BJ (cell line): Measurements from ENCODE around the gene TTC21A. TPM values are rescaled to one million over a fixed set of nuclear protein-coding genes. Genes with fewer than 3 reads are reported as not detected.
"Not testable (repeated sequence)": the region's sequence is repeated elsewhere in the genome, so short reads cannot be mapped to it uniquely, and the experiment has no call there.

Experiments
- CTCF ChIA-PET: fragments of 350-600 bp; formaldehyde crosslinking; extraction: SDS; loops from one replicate; lab custom pipeline; 2021; ENCODE audit warnings: antibody characterized with exemption, inconsistent platforms; lab: Yijun Ruan, JAX
- POLR2A ChIA-PET: fragments of 300-600 bp; sonication (Branson Sonifier 250); formaldehyde crosslinking; extraction: SDS; loops from one replicate; lab custom pipeline; 2021; ENCODE audit warnings: antibody characterized with exemption; lab: Charles Lee
- DNase-seq: peaks from one replicate; pipeline ENCODE4 v3.0.0-alpha.2; 2011; ENCODE audit warnings: low read depth
- H3K27me3 ChIP-seq: 2 replicates; pipeline ENCODE4 v1.6.0; 2011; ENCODE audit warnings: low read length; ENCODE audit not compliant: control insufficient read depth, insufficient read depth
- H3K36me3 ChIP-seq: 2 replicates; pipeline ENCODE4 v1.5.1; 2011; ENCODE audit warnings: low read length; ENCODE audit not compliant: control insufficient read depth, insufficient read depth
- H3K4me3 ChIP-seq: 2 replicates; pipeline ENCODE4 v1.5.1; 2011; ENCODE audit warnings: low read depth, mild to moderate bottlenecking, control low read depth, low read length
- CTCF ChIP-seq: IDR thresholded peaks from 2 replicates; pipeline ENCODE4 v1.5.1; 2011; ENCODE audit warnings: low read depth, mild to moderate bottlenecking, control low read depth, inconsistent platforms, low read length, moderate library complexity; ENCODE audit not compliant: insufficient read depth
- polyA plus RNA-seq: library from polyadenylated mRNA; depleted of rRNA; stranded (reverse); fragments of >200 nt; gene quantifications from 2 replicates; pipeline ENCODE4 v1.2.3, GENCODE V29; 2011

The TTC21A gene
- polyA plus RNA-seq, 1 experiment: 2.3 TPM

- TF ChIP-seq CTCF: no peak
- Histone ChIP-seq H3K36me3 (no peaks in the 10 kb centered on the region), H3K27me3 (no peaks in the 10 kb centered on the region), H3K4me3 (no peak overlapping the region)
- DNase-seq: no peak
- ChIA-PET POLR2A (interaction anchor here (2.3 kb wide), 1 partner anchor 10 kb away, joined by 8 read pairs; no protein-coding TSS in a partner anchor), CTCF (interaction anchor here (1.6 to 3.9 kb wide), 3 partner anchors 8 to 42 kb away, joined by 5 to 19 read pairs (median 17); no protein-coding TSS in a partner anchor)
These were observed 60.8 kb downstream of the TTC21A start for GRCh38 chr3:39168156-39168780.

GRCh38 chr3:39169712-39170111, 62.2 kb downstream of the TTC21A start:
- no peak for TF ChIP-seq CTCF
- CTCF ChIA-PET: interaction anchor here (1.2 to 3.9 kb wide), 2 partner anchors 21 to 122 kb away, joined by 3 to 17 read pairs; no protein-coding TSS in a partner anchor
- POLR2A ChIA-PET: no interaction called here

GRCh38 chr3:39170461-39170860, 63.0 kb downstream of the TTC21A start:
- no peak for DNase-seq
- Histone ChIP-seq H3K27me3 (no peaks in the 10 kb centered on the region), H3K4me3 (no peak overlapping the region), H3K36me3 (no peaks in the 10 kb centered on the region)
- CTCF ChIA-PET: interaction anchor here (1.2 to 3.9 kb wide), 3 partner anchors 20 to 121 kb away, joined by 3 to 17 read pairs (median 5); no protein-coding TSS in a partner anchor
- POLR2A ChIA-PET: no interaction called here
- TF ChIP-seq CTCF: no peak

More at GRCh38 chr3:39169712-39170111, 62.2 kb downstream of the TTC21A start:
- Histone ChIP-seq H3K36me3 (no peaks in the 10 kb centered on the region), H3K4me3 (no peak overlapping the region), H3K27me3 (no peaks in the 10 kb centered on the region)
- DNase-seq: no peak

GRCh38 chr3:39170877-39171276, 63.4 kb downstream of the TTC21A start:
- CTCF ChIA-PET: interaction anchor here (1.0 to 1.7 kb wide), 2 partner anchors 19 to 45 kb away, joined by 4 to 5 read pairs; no protein-coding TSS in a partner anchor
- H3K36me3 ChIP-seq, POLR2A ChIA-PET: not testable (repeated sequence)

GRCh38 chr3:39171860-39172259, 64.4 kb downstream of the TTC21A start:
- no peaks in the 10 kb centered on the region for H3K27me3 ChIP-seq
- no peak for TF ChIP-seq CTCF
- CTCF ChIA-PET: interaction anchor here (0.8 to 1.9 kb wide), 7 partner anchors 12 to 116 kb away, joined by 3 to 5 read pairs (median 4); no protein-coding TSS in a partner anchor
- no peak for DNase-seq
- POLR2A ChIA-PET: no interaction called here
- H3K36me3 ChIP-seq: no peaks in the 10 kb centered on the region
- no peak overlapping the region for H3K4me3 ChIP-seq

More at GRCh38 chr3:39170877-39171276, 63.4 kb downstream of the TTC21A start:
- not testable (repeated sequence) for H3K4me3 ChIP-seq, DNase-seq, H3K27me3 ChIP-seq
